HEK293T (cell line): ENCODE data around the gene MAFF.

Experiments used
- ARNT ChIP-seq: fragments of 450-650 bp; IDR thresholded peaks from 2 replicates; pipeline ENCODE4 v1.6.1; 2017; ENCODE audit warnings: mild to moderate bottlenecking
- BHLHE40 ChIP-seq: fragments of 450-650 bp; IDR thresholded peaks from 2 replicates; pipeline ENCODE4 v1.6.1; 2016; ENCODE audit warnings: mild to moderate bottlenecking, moderate library complexity, borderline replicate concordance
- CTBP1 ChIP-seq: fragments of 450-650 bp; IDR thresholded peaks from 2 replicates; pipeline ENCODE4 v1.6.1; 2016; ENCODE audit warnings: borderline replicate concordance
- ELF4 ChIP-seq: fragments of 450-650 bp; IDR thresholded peaks from 2 replicates; pipeline ENCODE4 v1.6.1; 2017; ENCODE audit warnings: antibody characterized with exemption
- FOXA1 ChIP-seq: fragments of 450-650 bp; IDR thresholded peaks from 2 replicates; pipeline ENCODE4 v1.6.1; 2016; ENCODE audit warnings: mild to moderate bottlenecking
- FOXK2 ChIP-seq: fragments of 450-650 bp; IDR thresholded peaks from 2 replicates; pipeline ENCODE4 v1.6.1; 2016; ENCODE audit warnings: mild to moderate bottlenecking
- FOXM1 ChIP-seq: fragments of 450-650 bp; IDR thresholded peaks from 2 replicates; pipeline ENCODE4 v1.6.1; 2017; ENCODE audit warnings: mild to moderate bottlenecking, borderline replicate concordance
- L3MBTL2 ChIP-seq: fragments of 450-650 bp; conservative IDR thresholded peaks from 2 replicates; pipeline ENCODE4 v1.6.1; 2016; ENCODE audit warnings: mild to moderate bottlenecking
- NFRKB ChIP-seq: fragments of 450-650 bp; IDR thresholded peaks from 2 replicates; pipeline ENCODE4 v1.6.1; 2016; ENCODE audit warnings: mild to moderate bottlenecking, moderate library complexity
- SP1 ChIP-seq: fragments of 450-650 bp; IDR thresholded peaks from 2 replicates; pipeline ENCODE4 v1.6.1; 2017
- SUZ12 ChIP-seq: fragments of 450-650 bp; IDR thresholded peaks from 2 replicates; pipeline ENCODE4 v1.6.1; 2016; ENCODE audit warnings: mild to moderate bottlenecking
- TARDBP ChIP-seq: fragments of 450-650 bp; IDR thresholded peaks from 2 replicates; pipeline ENCODE4 v1.6.1; 2016

GRCh38 chr22:38163844-38164550, 37.8 kb upstream of the MAFF start:
- TF ChIP-seq ARNT = no peak
- no peak for TF ChIP-seq BHLHE40
- no peak for TF ChIP-seq SP1
- no peak for TF ChIP-seq CTBP1
- no peak for TF ChIP-seq L3MBTL2
- no peak for TF ChIP-seq TARDBP
- no peak for TF ChIP-seq ELF4
- no peak for TF ChIP-seq NFRKB
- no peak for TF ChIP-seq FOXK2
- no peak for TF ChIP-seq FOXM1
- no peak for TF ChIP-seq FOXA1
- TF ChIP-seq SUZ12 = no peak
